HepG2 (cell line): ENCODE data around the gene GIMD1. TPM values are rescaled to one million over a fixed set of nuclear protein-coding genes. Genes with fewer than 3 reads are reported as not detected.

Experiments used
- ARNT2 ChIP-seq: sonication (generic); formaldehyde crosslinking; IDR thresholded peaks from 2 replicates; pipeline ENCODE4 v1.8.0; 2022; ENCODE audit warnings: mild to moderate bottlenecking, low read depth, missing genetic modification reagents, moderate library complexity
- ASH2L ChIP-seq: fragments of 300-600, 200-600 bp; sonication (generic); IDR thresholded peaks from 2 replicates; pipeline ENCODE4 v1.7.0; 2017; ENCODE audit warnings: low read depth, mild to moderate bottlenecking, moderate library complexity, mixed read lengths, low read length; ENCODE audit not compliant: insufficient read length
- HHEX ChIP-seq: IDR thresholded peaks from 2 replicates; pipeline ENCODE4 v1.6.1; 2016; ENCODE audit warnings: control low read depth
- MAF1 ChIP-seq: sonication (generic); formaldehyde crosslinking; IDR thresholded peaks from 2 replicates; pipeline ENCODE4 v1.5.0; 2020; ENCODE audit warnings: missing genetic modification reagents, borderline replicate concordance
- MAZ ChIP-seq, 2 experiments: sonication (generic) in 1 of 2; formaldehyde crosslinking in 1 of 2; IDR thresholded peaks; 2 replicates each; pipeline versions ENCODE4 v1.5.0 to v1.6.1; 2012 to 2020; ENCODE audit warnings: low read depth in 2 of 2, mild to moderate bottlenecking in 2 of 2, borderline replicate concordance in 1 of 2, improper control_type of control experiment in 1 of 2, low read length in 1 of 2, missing genetic modification reagents in 1 of 2, moderate library complexity in 1 of 2
- MTF1 ChIP-seq: sonication (generic); formaldehyde crosslinking; IDR thresholded peaks from 2 replicates; pipeline ENCODE4 v1.5.0; 2020; ENCODE audit warnings: missing genetic modification reagents
- NFAT5 ChIP-seq: sonication (generic); formaldehyde crosslinking; IDR thresholded peaks from 2 replicates; pipeline ENCODE4 v1.4.0; 2020; ENCODE audit warnings: missing genetic modification reagents
- NFIB ChIP-seq: sonication (generic); formaldehyde crosslinking; IDR thresholded peaks from 2 replicates; pipeline ENCODE4 v1.9.0; 2021; ENCODE audit warnings: missing genetic modification reagents, mild to moderate bottlenecking, borderline replicate concordance
- RBM22 ChIP-seq: fragments of 200-400 bp; formaldehyde crosslinking; optimal IDR thresholded peaks from 2 replicates; pipeline ENCODE3; 2017; ENCODE audit warnings: mild to moderate bottlenecking, low read length, moderate library complexity
- SATB2 ChIP-seq: sonication (generic); formaldehyde crosslinking; IDR thresholded peaks from 2 replicates; pipeline ENCODE4 v1.5.0; 2020; ENCODE audit warnings: missing genetic modification reagents
- SRY ChIP-seq: sonication (generic); formaldehyde crosslinking; IDR thresholded peaks from 2 replicates; pipeline ENCODE4 v1.8.0; 2022; ENCODE audit warnings: mild to moderate bottlenecking, missing genetic modification reagents
- TBX3 ChIP-seq: fragments of 450-650 bp; IDR thresholded peaks from 2 replicates; pipeline ENCODE4 v1.6.1; 2017; ENCODE audit warnings: antibody characterized with exemption, mild to moderate bottlenecking, inconsistent platforms, borderline replicate concordance
- TEAD2 ChIP-seq: sonication (generic); formaldehyde crosslinking; IDR thresholded peaks from 2 replicates; pipeline ENCODE4 v1.9.0; 2021; ENCODE audit warnings: missing genetic modification reagents
- TFDP2 ChIP-seq: sonication (generic); formaldehyde crosslinking; IDR thresholded peaks from 2 replicates; pipeline ENCODE4 v1.4.0; 2020; ENCODE audit warnings: missing genetic modification reagents
- ZFP82 ChIP-seq: sonication (generic); formaldehyde crosslinking; IDR thresholded peaks from 2 replicates; pipeline ENCODE4 v1.5.1; 2020; ENCODE audit warnings: mild to moderate bottlenecking, missing genetic modification reagents, borderline replicate concordance
- ZNF24 ChIP-seq: fragments of 450-650 bp; IDR thresholded peaks from 2 replicates; pipeline ENCODE4 v1.6.1; 2017; ENCODE audit warnings: antibody characterized with exemption, mild to moderate bottlenecking
- ZNF331 ChIP-seq: sonication (generic); formaldehyde crosslinking; IDR thresholded peaks from 2 replicates; pipeline ENCODE4 v1.4.0; 2020; ENCODE audit warnings: missing genetic modification reagents
- ZNF670 ChIP-seq: sonication (generic); formaldehyde crosslinking; IDR thresholded peaks from 2 replicates; pipeline ENCODE4 v1.8.0; 2022; ENCODE audit warnings: mild to moderate bottlenecking, missing genetic modification reagents, borderline replicate concordance
- ZNF878 ChIP-seq: sonication (generic); formaldehyde crosslinking; IDR thresholded peaks from 2 replicates; pipeline ENCODE4 v1.8.1; 2023; ENCODE audit warnings: mild to moderate bottlenecking, missing genetic modification reagents, moderate library complexity
- polyA plus RNA-seq, 8 experiments: library from polyadenylated mRNA; depleted of rRNA in 3 of 8; stranded (reverse) in 7 of 8; unstranded in 1 of 8; fragments of >200 nt; fragmentation: Illumina TruSeq in 4 of 8; extraction: Trizol in 4 of 8; gene quantifications; 2 replicates each; pipeline versions ENCODE4 v1.2.1 to v1.2.3, GENCODE V29; 2011 to 2016; ENCODE audit warnings: low read depth in 4 of 8, missing spikeins in 1 of 8, mixed read lengths in 1 of 8; ENCODE audit not compliant: insufficient read depth in 1 of 8
- total RNA-seq, 5 experiments: library from RNA; depleted of rRNA; stranded (reverse); fragments of >200 nt; fragmentation: Illumina TruSeq; extraction: Trizol; gene quantifications; 2 replicates each; pipeline ENCODE4 v1.2.3, GENCODE V29; 2016; ENCODE audit warnings: low read depth in 1 of 5
- TF ChIP-seq, protein P1 (sequence below): sonication (generic); formaldehyde crosslinking; IDR thresholded peaks from 2 replicates; pipeline ENCODE4 v1.4.0; 2020; ENCODE audit warnings: missing genetic modification reagents, borderline replicate concordance

GIMD1 gene
- total and polyA plus RNA-seq, 2 of the 13 experiments (the other 11 are each of a cell fraction or from before 2014, with no cell fraction given) = not detected

DNA sequence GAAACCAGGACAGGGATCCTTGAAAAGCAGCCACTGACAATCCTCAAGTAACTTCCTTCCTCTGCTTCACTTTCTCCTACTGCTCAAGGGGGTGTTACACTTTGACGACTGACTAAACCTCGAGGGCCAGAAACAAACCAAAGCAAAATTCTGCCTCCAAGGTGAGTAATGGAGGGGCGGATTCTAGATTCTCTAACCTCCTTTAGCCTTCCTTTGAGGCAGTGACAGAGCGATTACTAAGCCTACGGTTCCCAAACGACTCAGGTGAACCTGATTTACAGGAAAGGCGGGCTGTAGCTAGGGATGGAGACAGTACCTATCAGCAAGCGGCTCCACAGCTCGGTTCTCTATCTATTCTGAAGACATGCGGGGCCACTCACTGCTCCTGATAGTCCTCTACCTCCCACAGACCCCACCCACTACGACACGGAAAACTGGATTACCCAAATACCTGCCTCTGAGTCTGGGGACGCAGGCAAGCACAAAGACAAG lies 53.1 kb downstream of the GIMD1 start (continued):
- TF ChIP-seq, protein P1, sequence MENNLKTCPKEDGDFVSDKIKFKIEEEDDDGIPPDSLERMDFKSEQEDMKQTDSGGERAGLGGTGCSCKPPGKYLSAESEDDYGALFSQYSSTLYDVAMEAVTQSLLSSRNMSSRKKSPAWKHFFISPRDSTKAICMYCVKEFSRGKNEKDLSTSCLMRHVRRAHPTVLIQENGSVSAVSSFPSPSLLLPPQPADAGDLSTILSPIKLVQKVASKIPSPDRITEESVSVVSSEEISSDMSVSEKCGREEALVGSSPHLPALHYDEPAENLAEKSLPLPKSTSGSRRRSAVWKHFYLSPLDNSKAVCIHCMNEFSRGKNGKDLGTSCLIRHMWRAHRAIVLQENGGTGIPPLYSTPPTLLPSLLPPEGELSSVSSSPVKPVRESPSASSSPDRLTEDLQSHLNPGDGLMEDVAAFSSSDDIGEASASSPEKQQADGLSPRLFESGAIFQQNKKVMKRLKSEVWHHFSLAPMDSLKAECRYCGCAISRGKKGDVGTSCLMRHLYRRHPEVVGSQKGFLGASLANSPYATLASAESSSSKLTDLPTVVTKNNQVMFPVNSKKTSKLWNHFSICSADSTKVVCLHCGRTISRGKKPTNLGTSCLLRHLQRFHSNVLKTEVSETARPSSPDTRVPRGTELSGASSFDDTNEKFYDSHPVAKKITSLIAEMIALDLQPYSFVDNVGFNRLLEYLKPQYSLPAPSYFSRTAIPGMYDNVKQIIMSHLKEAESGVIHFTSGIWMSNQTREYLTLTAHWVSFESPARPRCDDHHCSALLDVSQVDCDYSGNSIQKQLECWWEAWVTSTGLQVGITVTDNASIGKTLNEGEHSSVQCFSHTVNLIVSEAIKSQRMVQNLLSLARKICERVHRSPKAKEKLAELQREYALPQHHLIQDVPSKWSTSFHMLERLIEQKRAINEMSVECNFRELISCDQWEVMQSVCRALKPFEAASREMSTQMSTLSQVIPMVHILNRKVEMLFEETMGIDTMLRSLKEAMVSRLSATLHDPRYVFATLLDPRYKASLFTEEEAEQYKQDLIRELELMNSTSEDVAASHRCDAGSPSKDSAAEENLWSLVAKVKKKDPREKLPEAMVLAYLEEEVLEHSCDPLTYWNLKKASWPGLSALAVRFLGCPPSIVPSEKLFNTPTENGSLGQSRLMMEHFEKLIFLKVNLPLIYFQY (CRISPR knock-in tag) = no peak
- no peak for TF ChIP-seq TEAD2
- TF ChIP-seq SATB2 (CRISPR knock-in tag) = no peak
- peak; percentile 82 for TF ChIP-seq RBM22
- TF ChIP-seq ASH2L = no peak
- TF ChIP-seq ZNF670 (CRISPR knock-in tag) = no peak
- no peak for TF ChIP-seq TFDP2 (CRISPR knock-in tag)
- TF ChIP-seq ZNF24 = no peak
- TF ChIP-seq NFIB = no peak
- no peak for TF ChIP-seq MTF1 (CRISPR knock-in tag)
- no peak for TF ChIP-seq SRY (CRISPR knock-in tag)
- peak; percentile 80; the same call in 1 of the 2 replicates for TF ChIP-seq ZFP82
- TF ChIP-seq MAF1 = no peak
- TF ChIP-seq MAZ (IDR thresholded peaks at IDR 0.05; ENCODE audit: borderline replicate concordance, low read depth, low read length) = 0 out of 2 replicates have a peak, but pooled peaks have one; percentile 5
- TF ChIP-seq MAZ (CRISPR knock-in tag; IDR thresholded peaks at IDR 0.05; ENCODE audit: low read depth) = no peak
- peak; percentile 3; the same call in 1 of the 2 replicates for TF ChIP-seq ZNF331 (CRISPR knock-in tag)
- TF ChIP-seq HHEX (CRISPR knock-in tag) = no peak
- TF ChIP-seq ARNT2 (CRISPR knock-in tag) = no peak
- no peak for TF ChIP-seq NFAT5 (CRISPR knock-in tag)
- no peak for TF ChIP-seq TBX3
- TF ChIP-seq ZNF878 = 0 out of 2 replicates have a peak, but pooled peaks have one; percentile 46
